Measurements from ENCODE around the gene IQSEC1.
"Not testable (repeated sequence)": the region's sequence is repeated elsewhere in the genome, so short reads cannot be mapped to it uniquely, and the experiment has no call there.

Gene IQSEC1

GRCh38 chr3:12861611-12862010 lies 211.6 kb downstream of the IQSEC1 start:
- DNase-seq, result no peak

- DNase-seq, result no peak
Observed at GRCh38 chr3:12859840-12860239, 213.4 kb downstream of the IQSEC1 start.

- no peak for DNase-seq
Observed at GRCh38 chr3:12856626-12857025, 216.6 kb downstream of the IQSEC1 start.

GRCh38 chr3:12854565-12854964 lies 218.7 kb downstream of the IQSEC1 start:
- DNase-seq, result no peak

- DNase-seq, result not testable (repeated sequence)
Observed at GRCh38 chr3:12853847-12854246, 219.4 kb downstream of the IQSEC1 start.

GRCh38 chr3:12852201-12852600 lies 221.0 kb downstream of the IQSEC1 start:
- DNase-seq, result no peak

Data from NCI-H1417 (cell line).